Upper lobe of left lung (tissue), 6 donors: Measurements from ENCODE around the gene SH3BP5. TPM values are rescaled to one million over a fixed set of nuclear protein-coding genes. Genes with fewer than 3 reads are reported as not detected.

ENCODE experiments used
- ATAC-seq, 2 donors: fragments of 200-7000 bp; cut with Tn5 transposase; one replicate each; pipeline ENCODE4 v1.9.1; 2022; ENCODE audit warnings: mild to moderate bottlenecking in 2 of 2, moderate library complexity in 2 of 2; ENCODE audit not compliant: low FRiP score in 2 of 2
- DNase-seq, 2 donors: peaks; one replicate each; pipeline ENCODE4 v3.0.0-alpha.2; 2019 to 2020
- H3K27ac ChIP-seq, 4 donors: fragments of 200-600 bp; sonication (generic); one replicate each; pipeline ENCODE4 v1.5.1; 2016 to 2019
- H3K27me3 ChIP-seq, 4 donors: fragments of 200-600 bp; sonication (generic); one replicate each; pipeline ENCODE4 v1.5.1; 2017 to 2019
- H3K36me3 ChIP-seq, 4 donors: fragments of 200-600 bp; sonication (generic); one replicate each; pipeline ENCODE4 v1.5.1; 2016 to 2019
- H3K4me1 ChIP-seq, 4 donors: fragments of 200-600 bp; sonication (generic); one replicate each; pipeline ENCODE4 v1.5.1; 2018 to 2019
- H3K4me3 ChIP-seq, 4 donors: fragments of 200-600 bp; sonication (generic); one replicate each; pipeline ENCODE4 v1.5.1; 2017 to 2019; ENCODE audit warnings: mild to moderate bottlenecking in 2 of 4, moderate library complexity in 1 of 4
- H3K9me3 ChIP-seq, 4 donors: fragments of 200-600 bp; sonication (generic); one replicate each; pipeline ENCODE4 v1.5.1; 2018 to 2019
- CTCF ChIP-seq, 6 experiments: fragments of 450-650 bp in 4 of 6; fragments of 200-600 bp in 2 of 6; sonication (generic) in 2 of 6; IDR thresholded peaks; one replicate each; pipeline ENCODE4 v1.5.1; 2016 to 2019; ENCODE audit warnings: antibody characterized with exemption in 6 of 6
- EP300 ChIP-seq, 4 donors: sonication (generic); formaldehyde crosslinking; IDR thresholded peaks; one replicate each; pipeline ENCODE4 v1.5.1; 2017; ENCODE audit warnings: antibody characterized with exemption in 4 of 4, control low read depth in 2 of 4
- POLR2A ChIP-seq, 4 donors: fragments of 450-650 bp; IDR thresholded peaks; one replicate each; pipeline ENCODE4 v1.5.1; 2016 to 2017; ENCODE audit warnings: antibody characterized with exemption in 4 of 4, mild to moderate bottlenecking in 2 of 4
- POLR2AphosphoS5 ChIP-seq, 2 donors: sonication (generic); formaldehyde crosslinking; IDR thresholded peaks; one replicate each; pipeline ENCODE4 v1.5.1; 2017; ENCODE audit warnings: antibody characterized with exemption in 2 of 2
- WGBS, 2 donors: methylation state at CpG; one replicate each; pipeline ENCODE4 v1.1.5; 2017 to 2018; 5-methylcytosine and 5-hydroxymethylcytosine counted together
- total RNA-seq, 6 donors: library from RNA; depleted of rRNA in 4 of 6; stranded (reverse); fragments of >200 nt in 4 of 6; gene quantifications; one replicate each; pipeline versions ENCODE4 v1.1.0 to v1.2.1, GENCODE V29; 2016 to 2021
- donor health status: DM: no; HTN: no; CAD: no; lungs with moderate emphysema.
- donor health status: DM: no; HTN: yes; CAD: no; lungs with severe emphysema.

The SH3BP5 gene
- total RNA-seq, 6 donors from 2014 or later = 83.8 to 150 (median 94.7) TPM

GRCh38 chr3:15271030-15271429 lies 61.4 kb downstream of the SH3BP5 start:
- Histone ChIP-seq H3K9me3 (no peaks in the 10 kb centered on the region), H3K36me3 (peaks cover 0 to 17% (median 7%) of the 10 kb centered on the region in 4 donors), H3K27ac (peak overlapping the region; percentile 71 to 81 (median 79)), H3K4me3 (no peak overlapping the region), H3K27me3 (no peaks in the 10 kb centered on the region), H3K4me1 (peaks cover 44 to 81% (median 72%) of the 10 kb centered on the region in 4 donors)
- ATAC-seq = no peak
- TF ChIP-seq CTCF (IDR thresholded peaks at IDR 0.05) (no peak), EP300 (IDR thresholded peaks at IDR 0.05) (no peak), POLR2A (IDR thresholded peaks at IDR 0.05) (no peak), POLR2AphosphoS5 (IDR thresholded peaks at IDR 0.05) (no peak)
- 89 to 90% methylated on average over 4 of the region's 4 CpGs for WGBS, 2 donors
- DNase-seq = no peak

GRCh38 chr3:15269091-15269989 lies 63.0 kb downstream of the SH3BP5 start:
- peak; percentile 77 to 88 for ATAC-seq
- peaks cover 52 to 84% (median 76%) of the 10 kb centered on the region in 4 donors for H3K4me1 ChIP-seq
- H3K36me3 ChIP-seq = peaks cover 0 to 21% (median 8%) of the 10 kb centered on the region in 4 donors
- peak overlapping the region; percentile 75 to 84 (median 79) for H3K27ac ChIP-seq
- 56 to 67% methylated on average over 22 to 29 of the region's 29 CpGs for WGBS, 2 donors
- H3K27me3 ChIP-seq = no peaks in the 10 kb centered on the region
- DNase-seq = peak; percentile 90 to 93
- peak; percentile 86 for TF ChIP-seq POLR2AphosphoS5 (IDR thresholded peaks at IDR 0.05)
- TF ChIP-seq POLR2A (IDR thresholded peaks at IDR 0.05) = peak in 1 of 4 donors; percentile 68
- TF ChIP-seq EP300 (IDR thresholded peaks at IDR 0.05) = peak in 1 of 4 donors; percentile 61
- no peak for TF ChIP-seq CTCF (IDR thresholded peaks at IDR 0.05)
- no peaks in the 10 kb centered on the region for H3K9me3 ChIP-seq
- peak overlapping the region in 1 of 4 donors; percentile 18 for H3K4me3 ChIP-seq

- DNase-seq (peak; percentile 71 to 91), ATAC-seq (peak; percentile 83 to 90)
- TF ChIP-seq POLR2A (IDR thresholded peaks at IDR 0.05) (no peak), CTCF (IDR thresholded peaks at IDR 0.05) (peak; percentile 85 to 94 (median 91)), POLR2AphosphoS5 (IDR thresholded peaks at IDR 0.05) (peak; percentile 5 to 72)
- peaks cover 0 to 21% (median 8%) of the 10 kb centered on the region in 4 donors for H3K36me3 ChIP-seq
- peaks cover 50 to 79% (median 75%) of the 10 kb centered on the region in 4 donors for H3K4me1 ChIP-seq
- no peak overlapping the region for H3K4me3 ChIP-seq
- no peaks in the 10 kb centered on the region for H3K27me3 ChIP-seq
- WGBS, 2 donors = 30 to 33% methylated on average over 15 of the region's 15 CpGs
- no peaks in the 10 kb centered on the region for H3K9me3 ChIP-seq
- peak overlapping the region; percentile 75 to 84 (median 79) for H3K27ac ChIP-seq
Measured at GRCh38 chr3:15268033-15268631, 64.3 kb downstream of the SH3BP5 start.

- Histone ChIP-seq H3K9me3 (no peaks in the 10 kb centered on the region), H3K4me1 (peaks cover 45 to 73% (median 70%) of the 10 kb centered on the region in 4 donors), H3K27ac (peak overlapping the region in 1 of 4 donors; percentile 84), H3K36me3 (peaks cover 0 to 21% (median 8%) of the 10 kb centered on the region in 4 donors), H3K27me3 (no peaks in the 10 kb centered on the region), H3K4me3 (no peak overlapping the region)
- WGBS, 2 donors = 85 to 96% methylated on average over 3 of the region's 3 CpGs
- DNase-seq = no peak
- no peak for ATAC-seq
- TF ChIP-seq POLR2AphosphoS5 (IDR thresholded peaks at IDR 0.05) (no peak), POLR2A (IDR thresholded peaks at IDR 0.05) (no peak), EP300 (IDR thresholded peaks at IDR 0.05) (no peak), CTCF (IDR thresholded peaks at IDR 0.05) (no peak)
Measured at GRCh38 chr3:15267502-15267901, 64.9 kb downstream of the SH3BP5 start.
